ENCODE measurements around the gene RGS10. TPM values are rescaled to one million over a fixed set of nuclear protein-coding genes. Genes with fewer than 3 reads are reported as not detected.

Gene RGS10
- total and polyA plus RNA-seq, 2 experiments from 2014 or later, result 26.9 to 40.3 TPM

GRCh38 chr10:119538632-119539358, 3.7 kb downstream of the RGS10 start:
- H3K4me1 ChIP-seq (ENCODE audit: insufficient read depth), result peaks cover 21% of the 10 kb centered on the region
- peaks cover 79% of the 10 kb centered on the region for H3K79me2 ChIP-seq (ENCODE audit: insufficient read depth)
- no peak overlapping the region for H2AFZ ChIP-seq
- H3K36me3 ChIP-seq (ENCODE audit: low read depth), result no peaks in the 10 kb centered on the region
- 65 to 70% methylated on average over 9 of the region's 9 CpGs for WGBS, 2 experiments (ENCODE audit: low coverage in 1 of 2, low lambda C conversion rate in 2 of 2, missing lambda C conversion rate in 2 of 2)
- H3K4me2 ChIP-seq (ENCODE audit: unreplicated experiment), result no peak overlapping the region
- H3F3A ChIP-seq (ENCODE audit: insufficient read depth), result peaks cover 6% of the 10 kb centered on the region; the same call in 1 of the 2 replicates
- H3K4me3 ChIP-seq, result no peak overlapping the region
- H3K9me3 ChIP-seq (ENCODE audit: low read depth), result no peaks in the 10 kb centered on the region
- no peaks in the 10 kb centered on the region for H3K9me2 ChIP-seq (ENCODE audit: insufficient read depth)
- no peak overlapping the region for H3K9ac ChIP-seq
- H3K27ac ChIP-seq, result no peak overlapping the region
- in situ Hi-C loops (cut with MboI), result no loop called here
- DNase-seq, result peak; percentile 30
- no peak for TF ChIP-seq EZH2phosphoT487 (IDR thresholded peaks at IDR 0.05; ENCODE audit: insufficient read depth, low read depth)
- TF ChIP-seq EZH2 (IDR thresholded peaks at IDR 0.05; ENCODE audit: insufficient read depth, poor library complexity, severe bottlenecking), result no peak
- no peaks in the 10 kb centered on the region for H3K27me3 ChIP-seq (replicated peaks; ENCODE audit: insufficient read depth)
- no peaks in the 10 kb centered on the region for H4K20me1 ChIP-seq (ENCODE audit: insufficient read depth)

- Histone ChIP-seq H3K4me1 (ENCODE audit: insufficient read depth) (peaks cover 20% of the 10 kb centered on the region), H3K9me3 (ENCODE audit: low read depth) (no peaks in the 10 kb centered on the region), H3K27ac (no peak overlapping the region), H3K4me3 (no peak overlapping the region), H3K79me2 (ENCODE audit: insufficient read depth) (peaks cover 86% of the 10 kb centered on the region), H3K9me2 (ENCODE audit: insufficient read depth) (no peaks in the 10 kb centered on the region), H3K9ac (no peak overlapping the region), H4K20me1 (ENCODE audit: insufficient read depth) (no peaks in the 10 kb centered on the region), H3K4me2 (ENCODE audit: unreplicated experiment) (no peak overlapping the region), H2AFZ (no peak overlapping the region), H3K27me3 (replicated peaks; ENCODE audit: insufficient read depth) (no peaks in the 10 kb centered on the region), H3F3A (ENCODE audit: insufficient read depth) (peaks cover 6% of the 10 kb centered on the region; the same call in 1 of the 2 replicates), H3K36me3 (ENCODE audit: low read depth) (no peaks in the 10 kb centered on the region)
- 85 to 88% methylated on average over 5 of the region's 5 CpGs for WGBS, 2 experiments (ENCODE audit: low coverage in 1 of 2, low lambda C conversion rate in 2 of 2, missing lambda C conversion rate in 2 of 2)
- in situ Hi-C loops (cut with MboI), result no loop called here
- no peak for DNase-seq
- TF ChIP-seq EZH2phosphoT487 (IDR thresholded peaks at IDR 0.05; ENCODE audit: insufficient read depth, low read depth), result no peak
- TF ChIP-seq EZH2 (IDR thresholded peaks at IDR 0.05; ENCODE audit: insufficient read depth, poor library complexity, severe bottlenecking), result no peak
Observed at GRCh38 chr10:119537953-119538630, 4.4 kb downstream of the RGS10 start.

GRCh38 chr10:119536508-119537025, 6.0 kb downstream of the RGS10 start:
- Histone ChIP-seq H3K9ac (no peak overlapping the region), H3K4me3 (no peak overlapping the region), H4K20me1 (ENCODE audit: insufficient read depth) (no peaks in the 10 kb centered on the region), H3K4me2 (ENCODE audit: unreplicated experiment) (no peak overlapping the region), H2AFZ (no peak overlapping the region), H3K4me1 (ENCODE audit: insufficient read depth) (peaks cover 19% of the 10 kb centered on the region), H3K9me3 (ENCODE audit: low read depth) (no peaks in the 10 kb centered on the region), H3K27me3 (replicated peaks; ENCODE audit: insufficient read depth) (no peaks in the 10 kb centered on the region), H3K27ac (no peak overlapping the region), H3K79me2 (ENCODE audit: insufficient read depth) (peaks cover 97% of the 10 kb centered on the region), H3K36me3 (ENCODE audit: low read depth) (no peaks in the 10 kb centered on the region), H3F3A (ENCODE audit: insufficient read depth) (peaks cover 6% of the 10 kb centered on the region; the same call in 1 of the 2 replicates), H3K9me2 (ENCODE audit: insufficient read depth) (no peaks in the 10 kb centered on the region)
- 91 to 94% methylated on average over 9 of the region's 9 CpGs for WGBS, 2 experiments (ENCODE audit: low coverage in 1 of 2, low lambda C conversion rate in 2 of 2, missing lambda C conversion rate in 2 of 2)
- DNase-seq, result no peak
- in situ Hi-C loops (cut with MboI), result no loop called here
- TF ChIP-seq EZH2 (IDR thresholded peaks at IDR 0.05; ENCODE audit: insufficient read depth, poor library complexity, severe bottlenecking) (no peak), EZH2phosphoT487 (IDR thresholded peaks at IDR 0.05; ENCODE audit: insufficient read depth, low read depth) (no peak)

- H3K4me2 ChIP-seq (ENCODE audit: unreplicated experiment), result no peak overlapping the region
- no peak overlapping the region for H3K4me3 ChIP-seq
- in situ Hi-C loops (cut with MboI), result no loop called here
- H3K36me3 ChIP-seq (ENCODE audit: low read depth), result no peaks in the 10 kb centered on the region
- no peak for DNase-seq
- H3K79me2 ChIP-seq (ENCODE audit: insufficient read depth), result peaks cover 97% of the 10 kb centered on the region
- no peaks in the 10 kb centered on the region for H3K9me2 ChIP-seq (ENCODE audit: insufficient read depth)
- no peak for TF ChIP-seq EZH2phosphoT487 (IDR thresholded peaks at IDR 0.05; ENCODE audit: insufficient read depth, low read depth)
- no peak for TF ChIP-seq EZH2 (IDR thresholded peaks at IDR 0.05; ENCODE audit: insufficient read depth, poor library complexity, severe bottlenecking)
- H3K27me3 ChIP-seq (replicated peaks; ENCODE audit: insufficient read depth), result no peaks in the 10 kb centered on the region
- H3F3A ChIP-seq (ENCODE audit: insufficient read depth), result peaks cover 10% of the 10 kb centered on the region; the same call in 1 of the 2 replicates
- 86 to 89% methylated on average over 11 of the region's 11 CpGs for WGBS, 2 experiments (ENCODE audit: low coverage in 1 of 2, low lambda C conversion rate in 2 of 2, missing lambda C conversion rate in 2 of 2)
- H3K9ac ChIP-seq, result no peak overlapping the region
- H2AFZ ChIP-seq, result no peak overlapping the region
- no peak overlapping the region for H3K27ac ChIP-seq
- no peaks in the 10 kb centered on the region for H3K9me3 ChIP-seq (ENCODE audit: low read depth)
- no peaks in the 10 kb centered on the region for H4K20me1 ChIP-seq (ENCODE audit: insufficient read depth)
- H3K4me1 ChIP-seq (ENCODE audit: insufficient read depth), result peaks cover 13% of the 10 kb centered on the region
Observed at GRCh38 chr10:119535837-119536507, 6.5 kb downstream of the RGS10 start.

Measured in GM23248 (cell line).